GM12874 (cell line): ENCODE data around the gene ARCN1.

Source experiments
- TF ChIP-seq, protein P1 (sequence below): IDR thresholded peaks from 2 replicates; pipeline ENCODE4 v1.5.1; 2011; ENCODE audit warnings: low read depth, mild to moderate bottlenecking, control low read depth, low read length, moderate library complexity; ENCODE audit not compliant: insufficient read depth

ARCN1 gene

DNA sequence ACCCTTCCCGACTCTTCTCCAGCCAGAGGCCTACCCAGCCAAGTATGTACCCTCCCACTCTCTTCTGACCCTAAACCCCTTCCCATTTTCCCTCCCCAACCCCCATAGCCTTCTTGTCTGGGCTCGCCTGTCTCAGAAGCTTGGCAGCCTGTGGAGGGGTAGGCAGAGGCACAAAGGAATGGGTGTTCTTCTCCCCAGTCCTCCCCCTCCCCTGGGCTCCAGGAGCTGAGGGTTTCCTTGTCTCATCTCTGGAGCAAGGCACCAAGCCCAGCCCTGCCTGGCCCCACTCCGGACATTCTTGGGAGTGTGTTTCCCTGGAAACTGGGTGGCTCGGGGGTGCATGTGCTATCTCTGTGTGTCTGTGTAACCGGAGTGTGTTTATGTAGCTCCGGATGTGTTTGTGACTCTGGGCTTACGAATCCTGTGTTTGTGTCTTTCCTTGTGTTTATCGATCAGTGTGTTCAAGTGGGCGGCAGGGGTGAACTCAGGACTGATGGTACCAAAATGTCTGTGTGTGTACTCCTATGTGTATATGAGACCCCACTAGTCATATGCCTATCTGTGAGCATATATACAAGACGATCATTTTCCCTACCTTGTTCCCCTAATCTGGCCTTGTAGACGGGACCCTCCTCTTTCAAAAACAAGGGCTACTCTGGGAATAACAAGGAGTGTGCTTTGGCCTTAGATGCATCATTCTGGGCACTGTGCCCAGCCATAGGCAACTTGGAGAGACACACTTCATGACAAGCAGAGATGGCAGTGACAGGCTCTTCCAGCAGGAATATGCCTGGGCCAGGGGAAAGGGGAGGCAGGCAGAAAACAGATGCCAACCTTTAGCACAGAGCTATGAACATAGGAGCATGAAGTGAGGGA is 46.1 kb downstream of the ARCN1 start:
- TF ChIP-seq, protein P1, sequence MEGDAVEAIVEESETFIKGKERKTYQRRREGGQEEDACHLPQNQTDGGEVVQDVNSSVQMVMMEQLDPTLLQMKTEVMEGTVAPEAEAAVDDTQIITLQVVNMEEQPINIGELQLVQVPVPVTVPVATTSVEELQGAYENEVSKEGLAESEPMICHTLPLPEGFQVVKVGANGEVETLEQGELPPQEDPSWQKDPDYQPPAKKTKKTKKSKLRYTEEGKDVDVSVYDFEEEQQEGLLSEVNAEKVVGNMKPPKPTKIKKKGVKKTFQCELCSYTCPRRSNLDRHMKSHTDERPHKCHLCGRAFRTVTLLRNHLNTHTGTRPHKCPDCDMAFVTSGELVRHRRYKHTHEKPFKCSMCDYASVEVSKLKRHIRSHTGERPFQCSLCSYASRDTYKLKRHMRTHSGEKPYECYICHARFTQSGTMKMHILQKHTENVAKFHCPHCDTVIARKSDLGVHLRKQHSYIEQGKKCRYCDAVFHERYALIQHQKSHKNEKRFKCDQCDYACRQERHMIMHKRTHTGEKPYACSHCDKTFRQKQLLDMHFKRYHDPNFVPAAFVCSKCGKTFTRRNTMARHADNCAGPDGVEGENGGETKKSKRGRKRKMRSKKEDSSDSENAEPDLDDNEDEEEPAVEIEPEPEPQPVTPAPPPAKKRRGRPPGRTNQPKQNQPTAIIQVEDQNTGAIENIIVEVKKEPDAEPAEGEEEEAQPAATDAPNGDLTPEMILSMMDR, result no peak

DNA sequence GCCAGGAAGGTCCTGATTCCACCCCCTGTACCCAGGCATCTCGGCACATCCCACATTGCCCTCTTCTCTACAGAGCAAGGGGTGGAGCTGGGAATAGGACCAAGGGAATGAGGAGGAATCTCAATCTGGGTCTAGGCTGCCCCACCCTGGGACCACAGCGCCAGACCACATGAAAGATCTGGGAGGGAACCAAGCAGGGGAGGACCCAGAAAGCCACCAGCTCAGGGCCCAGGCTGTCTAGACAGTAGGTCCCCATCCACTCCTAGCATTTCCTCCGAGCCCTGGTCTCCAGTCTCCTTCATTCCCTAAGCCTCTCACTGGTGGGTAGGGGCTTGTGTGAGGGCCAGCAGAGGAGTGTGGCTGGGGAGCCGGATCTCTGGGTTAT is 46.8 kb downstream of the ARCN1 start:
- TF ChIP-seq, protein P1, result no peak

DNA sequence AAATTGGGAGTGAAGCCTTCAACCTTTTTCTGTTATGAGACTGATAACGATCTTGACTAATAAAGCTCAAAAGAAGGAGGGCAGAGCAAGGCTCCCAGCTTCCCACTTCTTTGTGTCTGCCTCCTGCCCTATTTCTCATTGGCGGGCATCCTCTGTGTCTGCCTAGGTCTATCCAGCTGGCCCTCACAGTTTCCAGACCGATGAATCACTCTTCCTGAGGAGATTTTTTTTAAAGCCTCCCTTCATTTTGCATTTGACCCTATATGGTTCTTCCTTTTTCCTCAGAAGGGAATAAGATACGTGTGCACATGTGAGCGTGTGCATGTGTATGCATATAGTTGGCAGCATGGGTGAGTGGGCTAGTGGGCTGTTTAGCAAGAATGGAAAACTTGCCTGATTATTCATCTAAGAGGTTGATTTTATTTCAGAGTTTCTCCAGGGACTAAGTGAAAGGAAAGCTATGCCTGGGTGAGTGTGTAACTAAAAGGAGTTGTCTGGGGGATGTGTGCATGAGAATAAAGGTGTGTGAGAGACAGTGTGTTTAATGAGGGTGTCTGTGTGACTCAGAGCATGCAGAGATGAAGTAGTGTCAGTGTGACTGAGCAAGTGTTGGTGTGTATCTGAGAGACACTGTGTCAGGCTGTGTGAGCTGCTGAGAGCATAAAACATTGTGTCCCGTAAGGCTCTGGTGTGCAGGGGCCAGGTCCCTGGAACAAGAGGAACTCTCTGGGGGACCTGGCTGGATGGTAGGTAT is 47.4 kb downstream of the ARCN1 start:
- TF ChIP-seq, protein P1, result no peak

DNA sequence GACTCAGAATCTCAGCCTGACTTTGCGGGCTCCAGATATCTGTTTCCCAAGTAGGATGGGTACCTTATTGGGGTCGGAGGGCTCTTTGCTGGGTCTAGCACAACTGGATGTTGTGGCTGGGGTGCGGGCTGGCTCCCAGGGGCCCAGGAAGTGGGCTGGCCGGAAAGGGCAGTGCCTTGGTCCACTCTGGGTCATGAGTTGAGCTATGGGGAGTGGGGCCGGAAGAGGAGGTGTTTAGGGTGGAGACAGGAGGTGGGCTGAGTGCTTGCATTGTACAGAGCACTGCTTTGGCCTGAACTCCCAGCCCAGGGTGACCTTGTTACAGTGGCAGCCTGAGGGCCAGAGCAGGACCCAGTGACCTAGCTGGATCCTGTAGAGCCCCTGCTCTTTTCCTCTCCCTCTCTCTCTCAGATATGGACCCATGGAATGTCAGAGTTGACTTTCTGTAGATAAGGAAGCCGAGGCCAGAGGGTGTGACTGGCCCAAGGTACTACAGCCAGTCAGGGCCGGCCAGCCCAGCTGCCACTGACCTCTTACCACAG is 48.4 kb downstream of the ARCN1 start:
- TF ChIP-seq, protein P1, result no peak

DNA sequence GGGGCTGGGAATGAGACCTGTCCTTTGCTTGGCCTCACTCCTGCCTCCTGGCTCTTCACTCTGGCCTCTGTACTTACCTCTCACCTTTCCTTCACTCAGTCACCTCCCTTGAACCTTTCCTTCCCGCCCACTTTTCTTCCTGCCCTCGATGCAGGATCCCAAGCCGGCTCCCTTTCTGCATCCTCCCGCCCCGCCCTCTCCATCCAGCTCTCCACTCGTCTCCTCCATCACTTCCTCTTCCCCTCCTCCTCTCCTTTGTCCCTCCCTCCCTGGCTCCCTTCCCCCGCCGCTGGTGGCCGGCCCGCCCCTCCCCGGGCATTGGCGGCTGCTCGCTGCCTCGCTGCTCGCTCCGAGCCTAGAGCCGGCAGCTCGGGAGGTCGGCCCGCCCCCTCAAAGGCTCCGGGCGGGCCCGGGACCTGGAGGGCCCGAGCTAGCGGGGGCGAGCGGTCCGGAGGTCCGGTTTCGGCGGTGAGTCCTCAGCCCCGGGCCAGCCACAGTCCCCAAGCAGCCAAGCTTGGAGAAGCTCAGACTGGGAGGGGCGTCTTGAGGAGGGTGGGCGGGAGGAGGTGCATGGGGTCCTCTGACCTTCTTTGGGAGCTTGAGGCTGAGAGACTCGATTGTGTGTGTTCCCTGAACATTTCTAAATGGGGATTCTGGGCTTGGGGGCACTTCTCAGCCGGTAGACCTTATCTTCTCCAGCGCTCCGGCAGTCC is 49.0 kb downstream of the ARCN1 start:
- TF ChIP-seq, protein P1, result no peak

DNA sequence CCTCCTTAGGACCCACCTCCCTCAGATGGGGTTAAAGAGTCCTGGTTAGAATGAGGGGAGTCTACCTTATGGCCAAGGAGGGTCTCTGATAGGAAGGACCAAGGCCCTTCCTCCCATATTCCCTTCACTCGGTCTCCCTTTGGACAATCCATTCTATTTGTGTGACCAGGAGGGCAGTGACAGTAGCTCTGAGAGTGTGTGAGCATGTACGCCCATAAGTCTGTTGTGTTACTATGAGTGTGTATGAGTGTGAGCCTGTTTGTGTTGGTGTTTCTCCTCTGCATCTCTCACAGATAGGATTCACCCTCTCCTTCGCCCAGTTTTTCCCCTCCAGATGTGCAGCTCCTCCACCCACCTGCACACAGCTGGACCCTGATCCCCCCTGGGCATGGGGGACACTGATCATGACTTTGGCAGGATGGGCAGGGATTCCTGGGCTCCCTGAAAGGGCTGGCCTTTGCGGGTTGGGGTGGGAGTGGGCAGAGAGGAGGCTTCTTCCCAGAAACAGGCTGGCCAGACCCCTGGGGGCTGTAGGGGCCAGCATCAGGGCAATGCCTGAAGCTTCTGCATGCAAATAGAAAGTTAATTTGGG is 49.7 kb downstream of the ARCN1 start:
- TF ChIP-seq, protein P1, result no peak
